ENCODE data around the gene SLN. TPM values are rescaled to one million over a fixed set of nuclear protein-coding genes. Genes with fewer than 3 reads are reported as not detected.
"Not testable (repeated sequence)": the region's sequence is repeated elsewhere in the genome, so short reads cannot be mapped to it uniquely, and the experiment has no call there.

Gene SLN
- 1 to 10 TPM in 2 of 4 donors, not detected in 2; 2.0 to 2.3 TPM for total RNA-seq

- Histone ChIP-seq H3K4me1 (no peaks in the 10 kb centered on the region), H3K4me3 (no peak within 1 kb of the TSS), H3K36me3 (no peaks in the 10 kb centered on the region), H3K9me3 (no peaks in the 10 kb centered on the region), H3K27ac (no peak within 1 kb of the TSS), H3K27me3 (no peaks in the 10 kb centered on the region)
- no peak for DNase-seq
- intact Hi-C loops (cut with DNase I; ENCODE audit: low total_unique reads), result no loop called here
- TF ChIP-seq POLR2A (IDR thresholded peaks at IDR 0.05) (no peak), CTCF (IDR thresholded peaks at IDR 0.05) (no peak)
These were observed at the start of gene SLN for GRCh38 chr11:107711861-107712755. Gene SLN (minus strand): TSS chr11:107712056.

GRCh38 chr11:107758719-107759355, 47.0 kb upstream of the SLN start:
- DNase-seq; H3K36me3 ChIP-seq; H3K27ac ChIP-seq; H3K9me3 ChIP-seq; H3K27me3 ChIP-seq; intact Hi-C loops (cut with DNase I; ENCODE audit: low total_unique reads); H3K4me3 ChIP-seq; H3K4me1 ChIP-seq: not testable (repeated sequence)

- no peaks in the 10 kb centered on the region for H3K27me3 ChIP-seq
- no peak overlapping the region for H3K27ac ChIP-seq
- no peak for DNase-seq
- TF ChIP-seq POLR2A (IDR thresholded peaks at IDR 0.05), result no peak
- TF ChIP-seq CTCF (IDR thresholded peaks at IDR 0.05), result no peak
- H3K9me3 ChIP-seq, result no peaks in the 10 kb centered on the region
- intact Hi-C loops (cut with DNase I; ENCODE audit: low total_unique reads), result no loop called here
- no peak overlapping the region for H3K4me3 ChIP-seq
- H3K36me3 ChIP-seq, result no peaks in the 10 kb centered on the region
- H3K4me1 ChIP-seq, result no peaks in the 10 kb centered on the region
These were observed 45.8 kb upstream of the SLN start for GRCh38 chr11:107757661-107758060.

GRCh38 chr11:107756553-107756952, 44.7 kb upstream of the SLN start:
- Histone ChIP-seq H3K4me1 (no peaks in the 10 kb centered on the region), H3K36me3 (no peaks in the 10 kb centered on the region), H3K4me3 (no peak overlapping the region), H3K27ac (no peak overlapping the region), H3K9me3 (no peaks in the 10 kb centered on the region), H3K27me3 (no peaks in the 10 kb centered on the region)
- no peak for DNase-seq
- TF ChIP-seq POLR2A (IDR thresholded peaks at IDR 0.05) (no peak), CTCF (IDR thresholded peaks at IDR 0.05) (no peak)
- intact Hi-C loops (cut with DNase I; ENCODE audit: low total_unique reads), result no loop called here

GRCh38 chr11:107752949-107753822, 41.3 kb upstream of the SLN start:
- Histone ChIP-seq H3K9me3 (no peaks in the 10 kb centered on the region), H3K4me1 (no peaks in the 10 kb centered on the region), H3K27ac (no peak overlapping the region), H3K27me3 (no peaks in the 10 kb centered on the region), H3K36me3 (no peaks in the 10 kb centered on the region), H3K4me3 (no peak overlapping the region)
- no peak for DNase-seq
- no peak for TF ChIP-seq CTCF (IDR thresholded peaks at IDR 0.05)
- TF ChIP-seq POLR2A (IDR thresholded peaks at IDR 0.05), result no peak
- intact Hi-C loops (cut with DNase I; ENCODE audit: low total_unique reads), result no loop called here
